Ureter (tissue), 1 donor: ENCODE measurements around the gene SIGLEC1. TPM values are rescaled to one million over a fixed set of nuclear protein-coding genes. Genes with fewer than 3 reads are reported as not detected.

Experiments
- DNase-seq: peaks from one replicate; pipeline ENCODE4 v3.0.0-alpha.2; 2020; ENCODE audit warnings: low spot score
- total RNA-seq: library from RNA; stranded (reverse); gene quantifications from one replicate; pipeline ENCODE4 v1.2.4, GENCODE V29; 2023
- donor health status: DM: yes; HTN: yes; CAD: no.

Gene SIGLEC1
- total RNA-seq, 1 donor from 2014 or later: 9.5 TPM

DNA sequence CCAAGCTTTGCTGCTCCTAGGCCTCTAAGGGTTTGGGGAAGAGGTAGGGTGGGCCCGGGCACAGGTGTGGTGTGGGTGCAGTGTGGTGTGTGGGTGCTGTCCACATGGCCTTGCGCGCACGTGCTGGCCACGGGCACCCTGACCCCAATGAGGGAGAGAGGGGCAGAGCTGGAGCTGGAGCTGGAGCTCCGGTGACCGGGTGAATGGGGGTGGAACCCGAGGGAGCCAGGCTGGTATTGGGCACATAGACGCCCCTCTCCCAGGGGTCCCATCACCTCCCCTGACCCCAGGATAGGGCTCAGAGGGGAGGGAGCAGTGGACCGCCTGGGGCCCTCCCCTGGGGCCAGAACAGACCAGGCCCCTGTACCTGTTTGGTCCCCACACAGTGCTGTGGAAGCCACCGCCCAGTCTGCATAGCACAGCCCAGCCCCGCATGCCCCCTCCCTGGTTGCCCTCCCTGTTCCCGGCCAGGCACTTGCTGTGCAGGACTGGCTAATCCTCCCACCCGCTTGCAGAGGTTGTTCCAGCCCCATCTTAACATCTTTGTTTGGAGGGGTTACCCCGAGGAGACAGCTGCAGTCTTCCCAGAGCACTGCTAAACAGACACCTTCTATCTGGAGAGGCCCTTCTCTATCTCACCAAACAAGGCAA, 31.6 kb downstream of the SIGLEC1 start:
- DNase-seq: no peak

DNA sequence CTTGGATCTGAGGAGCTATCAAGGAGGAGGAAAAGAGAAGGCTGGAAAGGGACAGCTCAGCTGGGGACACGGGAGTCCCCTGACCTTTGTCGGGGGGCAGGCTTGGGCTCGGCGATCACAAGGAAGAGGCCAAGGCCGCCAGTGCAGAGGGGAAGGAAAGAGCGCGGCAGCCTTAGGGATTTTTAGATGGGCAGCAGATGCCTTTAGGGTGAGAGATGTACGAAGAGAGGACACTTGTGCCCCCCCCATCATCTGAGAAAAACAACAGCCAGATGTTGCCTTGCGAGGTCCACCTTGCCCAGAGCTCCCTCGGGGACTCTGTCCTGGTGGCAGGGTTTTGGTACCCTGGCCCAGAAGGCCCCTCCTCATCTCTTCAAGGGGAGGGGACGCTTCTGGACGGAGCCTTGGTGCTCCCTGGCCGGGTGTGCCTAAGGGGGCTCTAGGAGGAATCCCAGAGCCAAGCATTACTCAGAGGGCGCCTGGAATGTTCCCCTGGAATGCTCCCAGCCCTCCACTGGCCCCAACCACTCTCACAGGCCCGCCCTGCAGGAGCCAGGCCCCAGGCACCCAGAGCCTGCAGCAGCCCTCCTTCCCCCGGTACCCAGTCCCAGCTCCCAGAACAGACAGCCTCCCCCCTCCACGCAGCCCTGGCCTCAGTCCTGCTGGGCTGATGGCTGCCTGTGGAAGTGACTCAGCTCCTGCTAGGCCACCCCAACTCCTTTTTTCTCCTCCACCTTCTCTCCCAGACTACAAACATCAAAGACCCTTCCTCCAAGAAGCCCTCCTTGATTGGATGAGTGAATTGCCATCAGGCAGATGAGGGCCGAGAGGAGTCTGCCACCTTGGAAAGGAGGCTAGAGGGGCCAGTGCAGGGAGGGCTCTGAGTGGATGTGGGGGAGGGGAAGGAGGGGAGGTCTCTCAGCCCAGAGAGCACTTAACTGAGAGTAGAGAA, 32.4 kb downstream of the SIGLEC1 start:
- no peak for DNase-seq

DNA sequence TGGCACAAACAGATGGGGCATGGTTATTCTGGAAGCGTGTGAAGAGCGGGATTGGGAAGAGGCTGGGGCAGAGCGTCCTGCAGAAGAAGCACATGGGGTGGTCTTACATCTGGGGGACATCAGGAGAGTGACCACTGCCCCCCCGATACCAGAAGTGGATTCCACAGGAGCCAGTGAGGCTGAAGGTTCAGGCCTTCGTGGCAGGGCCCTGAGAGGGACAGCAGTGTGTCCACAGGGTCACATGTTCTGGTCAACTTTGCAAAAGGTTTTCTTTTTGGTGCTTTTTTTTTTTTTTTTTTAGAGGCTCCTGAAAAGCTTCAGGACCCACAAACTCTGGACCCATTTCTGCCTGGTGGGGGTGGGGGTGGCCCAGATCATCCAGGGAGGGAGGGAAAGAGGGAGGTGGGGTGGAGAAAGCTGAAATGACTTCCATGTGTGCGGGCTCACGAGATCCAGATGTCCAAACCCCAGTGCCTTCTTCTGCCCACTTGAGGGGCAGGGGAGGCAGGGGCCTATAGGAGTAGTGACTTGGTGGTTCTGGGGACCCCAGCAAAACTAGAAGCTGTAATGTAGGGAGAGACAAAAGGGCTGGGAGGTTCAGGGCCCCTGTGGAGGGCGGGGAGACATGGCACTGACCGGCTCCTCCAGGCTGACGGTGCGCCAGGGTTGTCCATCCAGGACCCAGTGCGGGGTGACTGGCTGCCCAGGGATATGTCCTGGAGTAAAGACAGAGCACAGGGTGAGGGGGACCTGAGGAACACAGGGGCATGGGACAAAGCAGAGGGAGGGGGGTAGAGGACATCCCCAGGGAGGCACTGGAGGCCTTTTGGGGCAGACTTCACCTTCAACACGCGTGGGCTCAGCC, 33.3 kb downstream of the SIGLEC1 start:
- DNase-seq: no peak

DNA sequence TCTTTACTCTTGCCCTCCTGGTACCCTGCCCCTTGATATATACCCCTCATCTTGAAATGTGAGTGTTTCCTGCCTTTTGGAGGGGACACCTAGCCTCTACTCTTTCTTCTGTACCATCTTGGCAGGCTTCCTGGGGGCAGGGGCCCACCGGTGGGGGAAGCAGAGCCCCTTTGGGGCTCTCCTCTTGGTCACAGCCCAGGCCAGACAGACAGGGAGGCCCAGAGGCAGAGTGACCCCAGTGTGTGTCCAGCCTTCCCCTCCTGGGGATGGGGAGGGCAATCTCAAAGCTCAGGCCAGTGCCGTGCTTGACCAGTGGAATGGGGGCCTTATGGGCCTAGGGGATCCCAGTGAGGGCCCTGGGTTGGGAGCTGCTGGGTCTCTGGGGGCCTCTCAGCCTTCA, 34.2 kb downstream of the SIGLEC1 start:
- no peak for DNase-seq

DNA sequence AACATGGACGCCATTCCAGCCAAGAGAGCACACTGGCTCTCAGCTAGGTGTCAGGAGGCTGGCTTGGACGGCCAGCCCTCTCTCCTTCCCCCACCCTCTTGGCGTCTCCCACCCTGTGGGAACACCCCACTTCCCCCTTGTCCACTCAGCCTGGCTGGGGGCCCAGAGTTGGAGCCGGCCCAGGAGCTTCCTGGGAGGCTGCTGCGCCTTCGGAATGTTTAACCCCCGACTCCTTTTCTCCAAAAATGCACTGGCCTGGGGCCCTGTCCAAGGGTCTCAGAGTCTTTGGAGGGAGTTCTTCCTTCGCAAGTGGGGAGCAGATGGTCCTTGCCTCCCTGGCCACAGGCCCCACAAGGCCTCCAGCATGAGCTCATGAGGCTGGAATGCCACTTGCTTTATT, 34.7 kb downstream of the SIGLEC1 start:
- no peak for DNase-seq

DNA sequence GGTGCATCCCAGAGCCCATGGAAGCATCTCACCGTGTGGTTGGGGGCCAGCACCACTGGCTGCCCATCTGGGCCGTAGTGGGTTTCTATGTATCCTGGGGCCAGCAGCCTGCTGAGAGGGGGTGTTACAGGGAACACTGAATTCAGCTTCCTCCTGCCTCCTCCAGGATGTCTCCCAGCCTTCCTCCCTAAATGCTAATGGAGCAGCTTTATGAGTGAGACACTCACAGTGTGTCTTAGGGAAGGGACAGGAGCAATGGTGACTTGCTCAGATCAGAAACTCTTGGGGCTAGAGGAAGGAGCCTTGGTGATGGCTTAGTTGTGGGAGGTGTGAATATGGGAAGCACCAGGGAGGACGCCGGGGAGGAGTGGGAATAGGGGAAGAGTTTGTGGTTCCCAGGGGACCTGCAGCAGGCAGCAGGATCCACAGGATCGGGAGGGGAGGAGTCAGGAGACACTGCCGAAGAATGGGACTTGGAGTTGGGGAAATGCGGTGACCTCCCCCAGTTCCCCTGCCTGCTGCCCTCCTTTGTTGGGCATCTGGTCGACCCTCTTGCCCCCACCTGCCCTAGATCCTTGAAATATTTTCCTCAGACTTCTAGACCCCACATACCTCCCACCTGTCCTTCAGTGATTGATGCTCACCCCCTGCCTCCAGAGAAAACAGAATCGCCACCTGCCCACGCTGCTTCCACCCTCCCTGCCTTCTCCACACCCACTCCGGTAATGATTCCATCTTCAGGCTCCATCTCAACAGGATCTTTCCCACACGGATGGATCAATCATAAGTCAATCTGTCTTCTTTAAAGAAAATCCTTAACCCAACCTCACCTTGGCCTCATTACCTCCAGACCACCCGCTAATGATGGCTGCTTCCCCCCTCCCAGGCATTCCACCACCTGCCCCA, 37.2 kb downstream of the SIGLEC1 start:
- DNase-seq: no peak

DNA sequence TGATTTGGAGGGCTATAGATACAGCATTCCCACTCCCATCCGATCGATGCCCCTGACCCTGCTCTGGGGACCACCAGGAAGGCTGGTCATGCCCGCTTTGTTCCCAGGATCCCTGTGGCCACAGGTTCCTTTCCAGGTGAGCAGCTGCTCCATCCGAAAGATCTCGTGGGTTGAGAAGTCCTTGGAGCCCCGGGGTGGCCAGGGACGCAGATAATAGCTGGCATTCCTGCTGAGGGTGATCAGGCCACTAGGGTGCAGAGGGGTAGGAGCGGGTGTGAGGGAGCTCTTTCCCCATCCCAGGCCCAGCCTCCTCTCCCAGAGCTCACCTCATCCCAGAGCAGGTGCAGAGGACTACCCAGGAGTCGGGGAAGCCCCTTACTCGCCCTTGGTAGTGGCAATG, 38.0 kb downstream of the SIGLEC1 start:
- no peak for DNase-seq

DNA sequence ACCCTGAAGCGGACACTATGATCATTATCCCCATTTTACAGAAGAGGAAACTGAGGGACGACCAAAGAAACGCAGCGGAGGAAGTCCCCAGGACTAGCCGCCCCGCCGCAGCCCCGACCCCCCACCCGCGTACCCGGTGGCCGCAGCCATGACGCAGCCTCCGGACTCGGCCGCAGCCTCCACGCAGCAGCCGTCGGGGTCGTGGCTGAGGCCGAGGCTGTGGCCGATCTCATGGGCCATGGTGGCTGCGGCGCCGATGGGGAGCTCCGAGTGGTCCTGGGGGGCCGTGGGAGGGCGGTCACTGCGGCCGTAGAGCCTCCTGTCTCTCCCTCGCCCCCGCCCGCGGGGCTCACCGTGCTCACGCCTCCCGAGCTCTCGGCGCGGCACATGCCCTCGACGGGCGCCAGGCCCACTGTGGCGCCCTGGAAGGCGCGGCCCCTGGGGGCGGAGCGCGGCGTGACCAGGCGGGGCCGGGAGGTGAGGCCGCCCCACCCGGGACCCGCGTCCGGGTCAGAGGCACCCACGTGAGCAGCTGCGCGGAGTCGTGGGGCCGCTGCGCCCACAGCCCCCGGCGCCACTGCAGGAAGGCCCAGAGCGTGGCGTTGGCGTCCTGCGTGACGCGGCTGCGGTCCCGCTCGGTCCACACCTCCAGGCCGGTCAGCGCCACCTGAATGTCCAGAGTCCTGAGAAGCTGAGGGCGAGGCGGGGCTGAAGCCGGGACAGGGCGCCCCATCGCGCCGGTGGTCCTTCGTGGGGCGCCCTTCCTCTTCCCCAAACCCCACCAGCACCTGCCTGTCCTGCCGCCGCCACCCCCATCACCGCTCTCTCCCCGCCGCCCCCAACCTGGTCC, 39.0 kb downstream of the SIGLEC1 start:
- no peak for DNase-seq

DNA sequence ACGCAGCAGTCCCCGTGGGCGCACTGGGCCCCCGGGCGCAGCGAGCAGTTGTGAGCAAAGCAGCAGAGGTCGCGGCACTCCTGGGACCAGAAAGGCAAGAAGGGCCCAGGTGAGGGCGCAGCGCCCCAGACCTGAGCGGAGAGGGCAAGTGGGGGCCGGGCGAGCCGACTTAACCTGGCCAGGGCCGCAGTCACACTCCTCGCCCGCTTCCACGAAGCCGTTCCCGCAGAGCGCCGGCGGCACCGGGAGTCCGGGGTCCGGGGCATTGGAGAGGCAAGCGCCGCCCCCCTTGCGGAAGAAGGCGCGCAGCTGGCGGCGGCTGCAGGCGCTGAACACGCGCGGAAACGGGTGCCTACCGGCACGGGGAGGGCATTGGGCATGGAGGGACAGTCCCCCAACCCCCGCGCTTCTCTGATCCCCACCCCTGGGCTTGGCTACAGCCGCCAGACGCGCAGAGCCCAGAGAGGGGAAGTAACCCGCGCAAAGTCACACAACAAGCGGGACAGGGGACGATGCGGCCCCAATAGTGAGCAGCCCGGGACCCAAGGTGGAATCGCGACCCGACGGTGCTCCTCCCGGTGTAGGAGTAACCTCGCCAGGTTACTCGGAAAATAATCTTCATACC, 39.7 kb downstream of the SIGLEC1 start:
- no peak for DNase-seq

DNA sequence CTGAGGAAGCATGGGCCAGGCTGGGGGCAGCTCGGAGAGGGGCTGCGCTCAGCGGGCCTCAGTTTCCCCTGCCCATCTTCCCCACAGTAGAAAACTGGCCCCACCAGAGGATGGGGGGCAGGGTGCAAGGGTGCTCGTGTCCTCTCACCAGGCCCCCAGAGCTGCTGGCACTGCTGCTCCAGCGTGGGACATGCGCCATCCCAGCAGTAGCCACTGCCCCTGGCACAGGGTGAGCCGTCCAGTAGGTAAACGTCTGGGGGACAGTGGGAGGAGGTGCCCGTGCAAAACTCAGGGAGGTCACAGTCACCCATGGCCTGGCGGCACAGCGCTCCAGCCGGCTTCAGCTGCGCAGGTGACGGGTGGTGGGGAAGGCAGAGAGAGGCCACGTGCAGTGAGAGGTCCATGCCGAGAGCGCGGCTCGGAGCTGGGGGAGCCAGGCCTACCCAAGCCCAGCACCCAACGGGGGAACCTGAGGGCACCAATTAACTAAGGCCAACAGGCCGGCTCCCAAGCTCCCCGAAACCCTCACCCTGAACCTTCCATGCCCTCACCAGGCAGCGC, 40.3 kb downstream of the SIGLEC1 start:
- DNase-seq: no peak

DNA sequence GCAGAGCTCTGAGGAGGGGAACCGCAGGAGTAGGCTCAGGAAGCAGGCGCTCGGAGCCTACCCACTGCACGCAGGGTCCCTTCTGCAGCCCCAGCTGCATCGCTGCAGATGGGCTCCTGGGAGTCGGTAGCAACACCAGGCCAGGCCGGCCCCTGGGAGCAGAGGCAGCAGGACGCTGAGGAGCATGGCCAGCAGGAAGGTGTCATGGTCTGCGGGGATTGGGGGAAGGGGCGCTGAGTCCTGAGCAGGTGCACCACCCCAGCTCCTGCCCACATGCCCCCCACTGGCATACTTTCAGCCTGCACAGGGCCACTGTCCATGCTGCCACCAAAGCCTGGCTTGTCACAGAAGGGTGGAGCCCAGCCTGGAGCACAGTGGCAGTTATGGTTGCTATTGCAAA, 41.5 kb downstream of the SIGLEC1 start:
- no peak for DNase-seq

DNA sequence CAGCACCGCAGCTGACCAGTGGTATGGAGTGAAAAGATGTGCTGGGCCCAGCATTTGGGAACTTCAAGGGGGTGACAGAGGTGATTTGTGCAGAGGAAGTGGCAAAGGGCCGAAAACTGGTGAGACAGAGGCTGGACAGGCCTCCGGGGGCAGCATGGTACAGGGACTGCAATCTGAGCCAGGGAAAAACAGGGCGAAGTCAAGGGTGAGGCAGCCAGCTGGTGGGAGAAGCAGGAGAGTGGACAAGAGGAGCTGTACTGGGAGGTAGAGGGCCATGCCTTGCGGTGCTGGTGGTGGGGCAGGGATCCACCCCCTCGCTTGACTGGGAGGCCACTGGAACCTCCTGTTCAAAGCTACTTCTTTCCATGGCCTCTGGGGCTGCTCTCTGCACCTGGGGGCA, 41.9 kb downstream of the SIGLEC1 start:
- no peak for DNase-seq

DNA sequence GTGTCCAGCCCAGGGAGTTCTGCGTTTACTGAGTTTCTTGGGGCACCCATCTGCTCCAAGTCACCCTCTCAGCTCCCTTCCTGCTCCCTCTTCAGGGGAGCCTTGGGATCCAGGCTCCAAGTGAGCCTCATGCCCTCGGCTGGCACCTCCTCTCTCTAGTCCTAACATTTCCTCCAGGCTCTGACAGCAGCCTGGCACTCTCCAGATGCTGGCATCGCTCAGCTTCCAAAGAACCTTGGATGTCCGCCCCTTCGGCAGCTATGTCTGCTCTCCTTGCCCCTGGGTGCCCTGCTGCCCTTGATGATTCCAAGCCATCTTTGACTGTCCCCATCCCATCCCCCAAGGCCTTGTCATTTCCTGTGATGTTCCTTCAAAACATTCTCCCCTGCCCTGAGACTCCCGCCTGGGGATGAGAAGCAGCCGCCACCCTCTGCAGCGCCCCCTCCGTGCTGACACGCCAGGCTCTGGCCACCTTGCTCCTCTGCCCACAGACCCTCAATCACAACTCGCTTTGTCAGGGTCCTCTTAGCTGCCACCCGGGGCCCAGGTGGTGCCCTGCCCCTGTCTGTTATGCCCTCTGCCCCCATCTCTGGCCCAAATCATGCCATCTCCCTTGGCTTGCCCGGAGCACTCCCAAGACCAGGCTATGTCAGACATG, 42.6 kb downstream of the SIGLEC1 start:
- DNase-seq: no peak

DNA sequence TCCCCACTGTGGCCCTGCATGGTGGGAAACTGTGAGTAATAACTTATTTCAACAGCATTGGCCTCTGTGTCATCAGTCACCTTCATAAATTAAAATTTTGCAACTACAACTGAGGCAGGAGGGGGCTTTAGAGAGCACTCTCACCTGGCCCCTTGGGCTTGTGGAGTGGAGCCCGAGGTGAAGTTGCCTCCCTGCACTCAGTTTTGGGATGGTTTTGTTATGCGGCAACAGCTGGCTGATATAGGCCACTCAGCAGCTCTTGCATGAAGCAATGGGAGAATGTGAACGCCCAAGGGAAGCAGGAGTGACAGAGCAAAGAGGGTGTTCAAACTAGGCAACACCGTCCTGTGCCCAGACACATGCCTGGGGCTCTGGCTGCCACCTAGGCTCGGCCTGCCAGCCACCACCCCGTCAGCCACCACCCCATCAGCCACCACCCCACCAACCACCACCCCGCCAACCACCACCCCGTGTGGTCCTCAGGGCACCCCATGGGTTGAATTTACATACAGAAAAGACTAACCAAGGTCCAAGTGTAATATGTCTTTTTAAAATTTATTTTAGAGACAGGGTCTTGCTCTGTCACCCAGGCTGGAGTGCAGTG, 44.9 kb downstream of the SIGLEC1 start:
- DNase-seq: no peak

DNA sequence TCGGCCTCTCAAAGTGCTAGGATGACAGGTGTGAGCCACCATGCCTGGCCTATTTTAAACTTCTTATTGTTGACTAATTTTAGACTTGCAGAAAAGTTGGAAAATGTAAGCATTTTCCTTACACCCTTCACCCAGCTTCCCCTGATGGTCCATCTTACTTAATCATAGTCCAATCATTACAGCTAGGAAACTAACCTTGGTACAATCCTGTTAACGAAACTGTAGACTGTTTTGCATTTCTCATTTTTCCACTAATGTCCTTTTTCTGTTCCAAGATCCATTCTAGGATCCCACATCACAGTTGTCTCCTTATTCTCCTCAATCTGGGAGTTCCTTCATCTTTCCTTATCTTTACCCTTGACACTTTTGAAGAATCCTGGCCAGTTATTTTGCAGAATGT, 48.5 kb downstream of the SIGLEC1 start:
- DNase-seq: no peak

DNA sequence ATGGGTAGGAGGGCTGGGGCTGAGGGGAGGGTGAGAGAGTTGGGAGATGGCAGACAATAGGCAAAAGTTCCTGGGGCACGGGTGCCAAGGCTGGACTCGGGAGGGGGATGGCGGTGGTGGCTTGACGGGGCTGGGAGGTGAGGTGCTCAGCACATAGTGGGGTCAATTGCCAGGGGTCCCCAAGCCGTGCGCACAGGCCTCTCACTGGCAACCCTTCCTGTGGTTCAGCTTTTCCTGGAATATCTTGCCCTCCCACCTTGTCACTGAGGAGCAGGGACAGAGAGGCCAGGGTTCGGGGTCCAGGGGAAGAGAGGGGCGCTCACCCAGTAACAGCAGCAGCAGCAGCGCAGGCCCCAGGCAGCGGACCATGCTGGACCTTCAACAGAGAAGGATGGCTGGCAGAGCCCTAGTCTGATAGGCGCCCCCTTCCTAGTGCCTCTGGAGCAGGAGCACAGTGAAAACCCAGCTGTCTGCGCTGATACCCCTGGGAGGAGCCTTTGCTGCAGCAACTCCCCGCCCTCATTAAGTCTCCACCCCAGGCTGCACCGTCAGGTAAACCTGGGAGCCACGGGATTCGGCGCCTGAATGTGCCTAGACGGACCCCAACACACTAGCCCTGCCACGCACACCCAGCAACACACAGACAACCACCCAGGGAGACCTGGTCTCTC, 49.2 kb downstream of the SIGLEC1 start, which contains the start of gene GFRA4:
Gene GFRA4, minus strand, starts transcription at position 369 of the 671 bp plus-strand sequence. Its CDS starts 0 bp downstream, at position 369.
- DNase-seq: no peak
